Right ventricle myocardium superior (tissue), 1 donor: ENCODE data around the gene UXT. TPM values are rescaled to one million over a fixed set of nuclear protein-coding genes. Genes with fewer than 3 reads are reported as not detected.
A peak's percentile ranks its signal among the peaks of the same experiment; 100 is the strongest.
"Not testable (repeated sequence)": the region's sequence is repeated elsewhere in the genome, so short reads cannot be mapped to it uniquely, and the experiment has no call there.

ENCODE experiments used
- ATAC-seq: fragments of 200-7000 bp; cut with Tn5 transposase; one replicate; pipeline ENCODE4 v1.9.1; 2020; ENCODE audit warnings: mild to moderate bottlenecking; ENCODE audit not compliant: poor library complexity
- DNase-seq: peaks from one replicate; pipeline ENCODE4 v3.0.0-alpha.2; 2020
- intact Hi-C: fragments of 100-400 bp; cut with DNase I; formaldehyde crosslinking; loops from one replicate; pipeline ENCODE4 v1.11.2; 2022
- total RNA-seq: library from RNA; stranded (reverse); fragmentation: NEBNext Ultra II Directional; extraction: Animal tissue kit (Norgen Biotek cat#: 25700); gene quantifications from one replicate; pipeline ENCODE4 v1.2.1, GENCODE V29; 2021
- donor health status: DM: no; HTN: yes; CAD: no; lungs with severe emphysema.

The UXT gene
- total RNA-seq, 1 donor from 2014 or later, result 93.2 TPM

- ATAC-seq, result no peak
- intact Hi-C loops, result no loop called here
Observed at GRCh38 chrX:47628982-47629381, 30.0 kb downstream of the UXT start.

GRCh38 chrX:47625365-47625764, 33.6 kb downstream of the UXT start:
- no peak for ATAC-seq
- no peak for DNase-seq
- intact Hi-C loops, result no loop called here

More at GRCh38 chrX:47628982-47629381, 30.0 kb downstream of the UXT start:
- no peak for DNase-seq

GRCh38 chrX:47623540-47624027, 35.4 kb downstream of the UXT start:
- peak; percentile 59 for DNase-seq
- ATAC-seq, result peak; percentile 66
- intact Hi-C loops, result no loop called here

- ATAC-seq (no peak), DNase-seq (no peak)
- intact Hi-C loops, result no loop called here
Observed at GRCh38 chrX:47621851-47622250, 37.1 kb downstream of the UXT start.

GRCh38 chrX:47620303-47620685, 38.7 kb downstream of the UXT start:
- intact Hi-C loops, result no loop called here
- ATAC-seq, result no peak
- DNase-seq, result no peak

- DNase-seq (peak; percentile 88), ATAC-seq (peak; percentile 96)
Observed at GRCh38 chrX:47619486-47620302, 39.3 kb downstream of the UXT start, which contains the start of gene SYN1. Gene SYN1 (minus strand): TSS chrX:47619857. CDS start chrX:47619728, 129 bp downstream.

GRCh38 chrX:47618923-47619485, 40.0 kb downstream of the UXT start:
- intact Hi-C loops, result no loop called here
- no peak for ATAC-seq
- no peak for DNase-seq

More at GRCh38 chrX:47619486-47620302, 39.3 kb downstream of the UXT start, which contains the start of gene SYN1:
- intact Hi-C loops, result no loop called here

- DNase-seq, result no peak
- intact Hi-C loops, result no loop called here
- ATAC-seq, result no peak
Observed at GRCh38 chrX:47614618-47615017, 44.4 kb downstream of the UXT start.

- no peak for DNase-seq
- no peak for ATAC-seq
Observed at GRCh38 chrX:47613082-47613481, 45.9 kb downstream of the UXT start.

GRCh38 chrX:47612418-47612817, 46.6 kb downstream of the UXT start:
- intact Hi-C loops, result no loop called here
- DNase-seq (no peak), ATAC-seq (no peak)

More at GRCh38 chrX:47613082-47613481, 45.9 kb downstream of the UXT start:
- intact Hi-C loops, result no loop called here

GRCh38 chrX:47611926-47612325, 47.1 kb downstream of the UXT start:
- DNase-seq (no peak), ATAC-seq (no peak)
- intact Hi-C loops, result no loop called here

GRCh38 chrX:47611489-47611888, 47.5 kb downstream of the UXT start:
- intact Hi-C loops, result no loop called here
- ATAC-seq (no peak), DNase-seq (no peak)

- no peak for ATAC-seq
- DNase-seq, result no peak
- intact Hi-C loops, result no loop called here
Observed at GRCh38 chrX:47610511-47610910, 48.5 kb downstream of the UXT start.

- ATAC-seq (no peak), DNase-seq (no peak)
- intact Hi-C loops, result no loop called here
Observed at GRCh38 chrX:47608130-47608810, 50.7 kb downstream of the UXT start.

- ATAC-seq (no peak), DNase-seq (no peak)
- intact Hi-C loops, result no loop called here
Observed at GRCh38 chrX:47607091-47607490, 51.9 kb downstream of the UXT start.

GRCh38 chrX:47605024-47605423, 54.0 kb downstream of the UXT start:
- intact Hi-C loops, result no loop called here
- no peak for ATAC-seq

GRCh38 chrX:47603125-47603524, 55.9 kb downstream of the UXT start:
- DNase-seq, intact Hi-C loops: not testable (repeated sequence)

More at GRCh38 chrX:47605024-47605423, 54.0 kb downstream of the UXT start:
- DNase-seq, result no peak

More at GRCh38 chrX:47603125-47603524, 55.9 kb downstream of the UXT start:
- ATAC-seq, result not testable (repeated sequence)
